GM19463 (cell line): ENCODE measurements around the gene AGAP1.

Experiments
- ATAC-seq: cut with Tn5 transposase; IDR thresholded peaks from one replicate; pipeline ENCODE4 v1.9.1; 2021; ENCODE audit warnings: mild to moderate bottlenecking, moderate library complexity; ENCODE audit not compliant: unreplicated experiment

Gene AGAP1

DNA sequence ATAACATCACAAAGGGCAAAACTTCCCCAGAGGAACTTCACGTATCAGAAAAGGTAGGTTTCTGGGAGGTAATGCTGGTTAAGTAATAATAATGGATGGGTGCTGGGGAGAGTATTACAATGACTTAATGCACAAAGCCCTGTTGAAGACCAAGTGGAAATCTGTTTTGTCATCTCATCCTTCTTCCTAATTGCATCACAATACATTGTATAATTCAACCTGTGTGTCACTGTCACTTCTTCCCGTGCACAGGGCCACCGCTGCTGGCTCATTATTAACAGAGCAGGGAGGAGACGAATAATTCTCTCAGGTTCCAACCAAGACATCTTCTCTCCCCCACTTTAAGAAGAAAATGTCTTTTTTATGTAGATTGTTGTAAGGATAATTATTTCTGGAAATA is 290.9 kb downstream of the AGAP1 start:
- ATAC-seq, result no peak

DNA sequence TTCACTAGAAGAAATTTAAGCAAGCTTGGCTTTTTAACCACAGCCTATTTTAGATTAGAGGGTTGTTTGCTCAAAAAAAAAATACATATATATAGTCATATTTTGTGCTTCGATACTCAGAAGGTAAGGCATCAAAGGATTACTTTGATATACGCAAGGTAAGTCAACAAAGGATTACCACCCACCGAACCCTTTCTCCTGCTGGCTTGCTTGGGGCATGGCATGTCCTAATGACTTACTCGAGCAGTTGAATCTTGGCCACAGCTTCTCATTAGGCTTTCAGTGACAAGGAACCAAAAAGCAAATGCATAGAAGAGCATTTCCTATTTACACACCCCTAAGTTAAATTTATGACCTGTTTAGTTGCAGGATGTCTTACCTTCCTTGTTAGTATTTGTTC is 295.7 kb downstream of the AGAP1 start:
- ATAC-seq, result no peak

DNA sequence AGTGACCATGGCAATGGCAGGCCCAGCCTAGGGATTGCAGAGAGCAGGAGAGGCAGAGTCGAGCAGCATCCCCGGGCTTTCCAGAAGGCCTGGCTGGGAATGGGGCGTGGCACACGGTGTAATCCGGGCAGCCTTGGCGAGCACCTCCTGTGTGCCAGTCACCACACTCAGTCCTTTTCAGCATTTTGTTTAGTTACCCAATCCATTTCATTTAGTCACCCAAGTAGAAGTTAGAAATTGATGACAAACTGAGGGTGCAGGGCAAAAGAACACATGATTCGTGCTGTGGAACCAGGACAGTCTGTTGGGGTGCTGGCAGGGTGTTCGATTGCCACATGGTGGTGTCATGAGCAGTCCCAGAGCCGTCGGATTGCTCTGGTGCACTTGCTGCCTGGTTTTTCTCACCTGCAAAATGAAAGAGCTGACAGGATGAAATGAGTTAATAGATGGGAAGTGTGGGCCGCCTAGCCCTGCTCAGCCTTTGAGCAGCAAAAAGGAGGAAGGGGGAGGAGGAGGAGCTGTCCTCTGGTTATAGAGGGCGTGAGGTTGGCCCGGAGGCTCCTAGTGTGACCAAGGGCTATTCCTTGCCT is 299.4 kb downstream of the AGAP1 start:
- ATAC-seq, result no peak

DNA sequence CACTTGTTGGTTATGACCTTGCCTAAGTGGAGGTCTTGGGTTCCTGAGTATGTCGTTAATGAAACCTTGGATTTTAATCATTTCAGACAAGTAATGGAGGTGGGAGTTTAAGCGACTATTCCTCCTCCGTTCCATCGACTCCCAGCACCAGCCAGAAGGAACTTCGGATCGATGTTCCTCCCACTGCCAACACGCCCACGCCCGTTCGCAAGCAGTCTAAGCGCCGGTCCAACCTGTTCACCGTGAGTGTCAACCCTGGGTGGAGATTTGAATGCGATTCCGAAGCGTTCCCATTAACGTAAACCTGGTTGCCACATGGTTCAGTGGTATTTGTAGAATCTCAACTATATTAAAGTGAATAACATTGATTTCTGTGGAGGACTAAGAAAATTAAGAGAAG is 305.4 kb downstream of the AGAP1 start:
- no peak for ATAC-seq

DNA sequence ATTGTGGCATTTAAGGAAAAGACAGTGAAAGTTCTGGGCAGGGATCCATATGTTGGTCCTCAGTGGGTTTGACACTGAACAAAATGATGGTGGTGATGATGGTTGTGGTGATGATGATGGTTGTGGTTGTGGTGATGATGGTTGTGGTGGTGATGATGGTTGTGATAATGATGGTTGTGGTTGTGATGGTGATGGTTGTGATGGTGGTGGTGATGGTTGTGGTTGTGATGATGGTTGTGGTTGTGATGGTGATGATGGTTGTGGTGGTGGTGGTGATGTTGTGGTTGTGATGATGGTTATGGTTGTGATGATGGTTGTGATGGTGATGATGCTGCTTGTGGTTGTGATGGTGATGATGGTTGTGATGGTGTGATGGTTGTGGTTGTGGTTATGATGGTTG is 308.7 kb downstream of the AGAP1 start:
- ATAC-seq, result no peak

GRCh38 chr2:235803028-235803427 is 309.2 kb downstream of the AGAP1 start:
- no peak for ATAC-seq

DNA sequence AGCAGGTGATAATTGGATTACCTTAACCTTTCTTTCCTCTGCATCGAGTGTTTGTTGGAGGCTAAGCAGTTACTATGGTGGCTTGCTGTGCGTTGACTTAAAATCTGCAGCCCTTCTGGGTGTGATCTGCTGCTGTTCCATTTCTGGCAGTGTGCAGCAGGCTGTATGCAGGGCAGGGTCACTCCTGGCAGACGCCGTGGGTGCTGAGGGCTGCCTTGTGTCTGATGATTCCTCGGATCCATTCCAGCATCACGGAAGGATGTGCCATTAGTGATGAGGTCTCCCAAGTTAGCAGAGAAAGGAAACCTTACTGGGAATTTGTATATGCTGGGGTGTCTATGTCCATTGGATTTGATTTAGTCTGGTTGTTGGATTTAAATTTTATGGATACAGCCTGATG is 310.8 kb downstream of the AGAP1 start:
- ATAC-seq, result no peak

DNA sequence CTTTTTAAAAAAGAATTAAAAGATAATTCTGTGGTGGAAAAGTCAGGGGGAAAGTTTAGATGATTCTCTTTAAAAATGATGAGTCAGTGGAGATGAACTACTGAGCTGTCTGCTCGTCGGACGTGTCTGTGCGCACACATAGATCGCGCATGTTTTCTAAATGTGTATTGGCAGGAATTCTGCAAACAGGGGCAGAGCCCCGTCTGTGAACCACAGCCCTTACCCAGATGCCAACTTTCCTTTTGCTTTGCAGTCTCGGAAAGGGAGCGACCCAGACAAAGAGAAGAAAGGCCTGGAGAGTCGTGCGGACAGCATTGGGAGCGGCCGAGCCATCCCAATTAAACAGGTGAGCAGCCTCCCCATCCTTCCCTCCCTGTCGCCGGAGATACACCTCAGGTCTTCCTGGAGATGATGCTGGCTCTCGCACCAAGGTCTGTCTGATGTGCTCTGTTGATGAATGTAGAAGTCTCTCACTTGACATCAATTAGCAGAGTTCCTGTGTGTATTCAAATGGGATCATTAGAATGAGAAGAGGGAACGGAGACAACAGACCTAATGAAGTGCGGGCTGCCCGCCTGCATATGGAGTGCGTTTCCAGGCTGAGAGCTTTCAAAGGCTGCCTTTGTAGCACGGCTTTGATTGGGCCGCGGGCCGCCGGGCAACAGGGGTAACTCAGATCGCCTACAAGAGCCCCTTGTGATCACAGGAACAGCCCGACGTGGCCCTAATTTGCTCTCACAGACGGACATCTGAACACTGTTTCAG is 313.3 kb downstream of the AGAP1 start:
- ATAC-seq, result no peak

- ATAC-seq, result no peak
Observed at GRCh38 chr2:235808366-235808765, 314.5 kb downstream of the AGAP1 start.

DNA sequence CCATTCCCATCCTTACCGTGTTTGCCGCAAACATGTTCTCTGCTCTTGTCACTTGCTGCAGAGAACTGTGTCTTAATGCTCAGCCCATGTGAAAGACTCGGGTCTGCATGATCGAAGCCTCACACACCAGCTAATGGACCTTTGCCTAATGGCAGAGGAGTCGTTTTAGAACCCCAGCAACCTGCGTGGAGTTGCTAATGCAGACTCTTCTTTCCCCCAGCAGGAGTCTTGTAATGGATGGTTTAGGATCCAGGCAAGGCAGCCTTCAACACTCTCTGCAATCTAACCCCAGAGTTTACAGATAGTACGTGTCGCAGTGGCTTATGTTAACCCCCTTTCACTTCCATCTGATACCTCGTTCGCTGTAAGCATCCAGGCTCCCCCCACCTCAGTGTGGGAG is 316.4 kb downstream of the AGAP1 start:
- ATAC-seq, result no peak

DNA sequence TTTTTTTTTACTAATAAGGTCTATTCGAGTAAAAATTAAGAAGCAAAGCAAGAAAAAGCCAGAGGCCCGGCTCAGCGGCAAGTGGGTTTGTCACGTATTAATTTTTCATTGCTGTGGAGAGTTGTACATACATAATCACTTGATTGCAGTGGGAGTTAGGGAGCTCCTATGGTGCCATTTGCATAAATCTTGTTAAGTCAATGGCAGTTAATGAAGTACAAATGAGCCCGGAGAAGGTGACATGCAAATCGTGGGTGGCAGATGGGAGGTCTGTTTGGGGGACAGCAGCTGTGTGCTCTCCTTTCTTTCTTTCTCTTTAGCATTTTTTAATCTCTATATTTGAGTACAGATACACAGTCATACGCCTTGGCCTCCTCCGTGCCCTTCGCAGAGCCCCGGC is 317.0 kb downstream of the AGAP1 start:
- ATAC-seq, result no peak

DNA sequence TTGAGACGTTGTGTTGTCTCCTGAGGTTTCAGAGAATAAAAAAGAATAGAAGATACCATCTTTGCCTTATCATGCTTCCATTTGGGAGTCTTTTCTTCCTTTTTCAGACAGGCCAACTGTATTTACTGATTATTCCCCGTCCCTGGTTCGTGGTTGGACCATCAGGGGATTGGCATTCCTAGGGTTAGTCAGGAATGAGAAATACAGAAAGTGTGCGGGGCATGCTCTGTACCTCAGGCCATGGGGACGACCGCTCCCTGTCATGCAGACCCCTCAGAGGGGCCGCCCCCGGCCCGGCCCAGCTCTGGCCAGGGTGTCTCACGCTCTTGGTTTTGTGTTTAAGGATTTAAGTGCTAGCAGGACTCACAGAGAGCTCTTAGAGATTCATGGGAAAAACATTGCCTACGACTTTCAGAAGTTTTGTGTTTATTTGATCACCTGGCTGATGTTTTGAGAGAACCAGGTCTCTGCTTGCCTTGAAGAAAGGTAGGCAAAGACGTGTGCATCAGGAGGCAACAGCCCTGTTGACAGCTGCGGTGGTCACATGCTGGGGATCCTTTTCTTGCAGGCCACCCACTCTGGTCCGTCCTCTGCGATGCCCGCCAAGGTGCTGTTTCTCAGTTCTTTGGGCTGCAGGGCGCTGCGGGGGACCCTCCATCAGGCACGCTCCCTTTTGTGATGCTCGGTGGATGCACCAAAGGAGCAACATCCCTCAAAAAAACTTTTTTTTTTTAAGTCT is 317.8 kb downstream of the AGAP1 start:
- ATAC-seq, result no peak

DNA sequence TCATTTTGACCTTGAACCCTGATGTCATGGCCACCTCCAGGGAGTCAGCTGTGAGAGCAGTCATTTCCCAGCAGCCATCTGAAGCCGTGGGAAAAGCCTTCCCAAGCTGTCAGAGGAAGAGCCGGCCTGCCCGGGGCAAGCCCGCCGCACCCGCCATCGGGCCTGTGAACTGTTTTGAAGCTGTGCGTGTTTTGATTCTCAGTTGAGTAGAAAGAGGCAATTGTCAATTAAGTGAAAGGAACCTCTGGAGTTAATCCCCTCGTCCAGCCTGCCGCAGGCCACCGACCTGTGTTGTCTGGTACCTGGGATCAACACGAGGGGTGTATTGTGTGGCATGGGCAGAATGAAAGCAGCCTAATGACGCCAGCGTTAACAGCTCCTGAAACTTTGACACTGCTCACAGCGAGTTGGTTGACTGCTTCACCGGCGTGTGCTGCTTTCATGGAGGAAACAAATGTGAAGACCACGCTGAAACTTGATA is 318.4 kb downstream of the AGAP1 start:
- no peak for ATAC-seq

DNA sequence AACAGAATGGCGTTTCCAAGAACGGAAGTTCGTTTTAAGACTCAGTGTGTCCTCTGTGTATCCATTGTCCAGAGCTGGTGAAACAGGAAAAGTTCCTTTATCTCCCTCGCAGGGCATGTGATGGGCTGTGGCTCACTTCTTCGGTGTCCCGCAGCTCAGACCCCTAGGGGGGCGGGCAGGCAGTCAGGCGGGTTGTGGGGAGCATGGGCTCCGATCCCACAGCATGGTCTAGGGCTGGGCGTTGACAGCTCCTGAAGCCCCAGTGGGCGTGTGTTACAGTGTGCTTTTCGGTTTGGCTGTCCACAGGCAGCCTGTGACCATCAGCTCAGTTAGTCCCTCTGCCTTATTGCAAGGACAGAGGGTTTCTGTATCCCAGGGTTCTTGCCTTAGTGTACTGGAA is 319.6 kb downstream of the AGAP1 start:
- ATAC-seq, result no peak

DNA sequence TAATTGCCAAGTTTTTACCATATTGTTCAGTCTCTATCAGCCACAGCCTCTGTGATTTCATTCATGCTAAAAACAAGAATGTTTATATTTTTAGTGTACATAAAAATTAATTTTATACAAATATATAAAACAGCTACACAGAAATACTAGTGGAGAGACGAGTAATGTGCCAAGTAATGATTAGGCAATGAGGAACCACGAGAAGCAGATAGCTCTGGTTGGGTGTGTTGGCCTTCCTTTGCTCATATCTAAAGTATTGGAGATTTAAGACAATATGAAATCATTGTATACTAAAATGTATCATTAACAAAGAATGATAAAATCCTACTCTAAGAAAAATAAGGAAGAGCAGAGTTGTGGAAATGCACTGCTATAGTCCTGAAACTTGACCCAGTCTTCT is 326.7 kb downstream of the AGAP1 start:
- no peak for ATAC-seq

DNA sequence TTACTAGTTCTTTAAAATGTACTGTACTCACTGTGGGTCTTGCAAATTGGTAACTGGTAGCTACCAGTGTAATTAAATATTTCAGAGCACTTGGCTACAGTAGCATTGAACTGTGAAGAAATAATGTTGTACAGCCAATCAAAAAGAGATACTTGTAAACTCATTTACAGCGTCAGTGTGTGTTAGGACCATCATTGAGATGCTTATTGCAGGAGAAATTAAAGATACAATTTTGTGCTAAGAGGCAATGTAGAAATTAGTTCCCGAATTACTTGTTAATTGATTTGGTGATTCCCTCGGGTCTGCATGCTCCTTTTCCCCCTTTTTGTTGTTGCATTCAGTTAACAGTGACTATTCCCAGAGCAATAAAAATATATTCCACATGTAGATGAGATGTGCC is 330.5 kb downstream of the AGAP1 start:
- no peak for ATAC-seq

DNA sequence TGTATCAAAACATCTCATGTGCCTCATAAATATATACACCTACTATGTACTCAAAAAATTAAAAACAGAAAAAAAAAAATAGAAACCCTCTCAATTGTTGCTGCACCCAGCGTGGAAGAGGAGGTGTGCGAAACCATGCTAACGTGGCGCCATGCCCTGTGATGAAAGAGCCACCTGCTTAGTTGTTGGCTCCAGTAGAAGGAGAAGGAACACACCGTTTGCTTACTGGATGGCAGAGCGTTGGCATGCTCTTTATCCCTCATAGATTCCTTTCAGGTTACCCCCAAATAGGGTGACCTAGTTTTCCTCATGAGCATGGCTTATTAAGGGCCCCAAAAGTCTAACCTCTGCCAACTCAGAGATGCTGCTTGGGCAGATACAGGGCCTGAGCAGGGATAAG is 332.1 kb downstream of the AGAP1 start:
- no peak for ATAC-seq

DNA sequence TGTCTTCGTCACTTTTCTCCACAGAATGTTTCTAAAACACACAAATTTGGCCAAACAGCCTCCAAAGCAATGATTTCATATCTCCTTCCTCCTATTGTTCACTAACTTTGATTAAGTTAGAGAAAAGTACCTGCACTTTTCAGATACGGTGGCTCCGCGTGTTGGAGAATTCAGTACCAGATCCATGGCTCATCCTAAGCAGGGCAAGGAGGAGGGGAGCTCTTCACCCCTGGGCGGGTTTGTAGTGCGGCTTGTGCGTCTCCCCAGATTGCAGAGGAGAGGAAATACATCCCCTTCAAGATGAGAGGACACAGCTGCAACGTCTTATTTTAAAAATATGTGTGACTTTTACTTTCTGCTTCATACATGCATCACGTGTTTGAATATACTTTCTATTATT is 333.0 kb downstream of the AGAP1 start:
- no peak for ATAC-seq

GRCh38 chr2:235827585-235827992 is 333.7 kb downstream of the AGAP1 start:
- ATAC-seq, result no peak

GRCh38 chr2:235829726-235830125 is 335.9 kb downstream of the AGAP1 start:
- ATAC-seq, result no peak

DNA sequence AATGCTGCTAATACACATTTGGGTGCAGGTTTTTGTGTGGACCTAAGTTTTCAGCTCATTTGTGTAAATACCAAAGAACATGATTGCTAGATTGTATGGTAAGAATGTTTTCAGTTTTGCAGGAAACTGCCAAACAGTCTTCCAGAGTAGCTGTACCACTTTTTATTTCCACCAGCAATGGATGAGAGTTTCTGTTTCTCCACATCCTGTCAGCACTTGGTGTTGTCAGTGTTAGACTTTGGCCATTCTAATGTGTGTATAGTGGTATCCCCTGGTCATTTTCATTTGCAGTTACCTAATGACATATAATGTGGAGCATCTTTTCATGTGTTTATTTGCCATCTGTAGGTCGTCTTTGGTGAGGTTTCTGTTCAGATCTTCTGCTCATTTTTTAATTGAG is 337.9 kb downstream of the AGAP1 start:
- ATAC-seq, result no peak

GRCh38 chr2:235832941-235833340 is 339.1 kb downstream of the AGAP1 start:
- ATAC-seq, result no peak
